ENCODE results near the gene CSRNP2.
A peak's percentile ranks its signal among the peaks of the same experiment; 100 is the strongest.
"Not testable (repeated sequence)": the region's sequence is repeated elsewhere in the genome, so short reads cannot be mapped to it uniquely, and the experiment has no call there.

The CSRNP2 gene

DNA sequence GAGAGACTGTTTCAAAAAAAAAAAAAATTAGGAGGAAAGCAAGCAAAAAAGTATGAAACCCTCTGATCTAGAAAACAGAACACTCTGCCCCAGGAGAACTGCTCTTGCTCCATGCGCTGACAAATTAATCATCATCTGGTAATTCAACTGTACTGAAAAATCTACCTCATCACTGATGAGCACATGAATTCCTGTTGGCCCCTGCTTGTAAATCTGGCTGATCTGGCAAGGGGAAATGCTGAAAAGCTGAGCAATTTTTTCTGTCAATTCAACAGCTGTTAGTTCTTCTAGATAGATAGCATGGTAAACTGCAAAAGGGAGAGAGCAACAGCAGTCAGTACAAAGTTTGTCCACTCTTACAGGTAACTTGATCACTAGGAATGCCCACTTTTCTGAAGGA lies 15.2 kb upstream of the CSRNP2 start:
- no peak for TF ChIP-seq JUND (IDR thresholded peaks at IDR 0.05; ENCODE audit: low read depth)
- in situ Hi-C loops (cut with HindIII; ENCODE audit: low pct_unique_long_range_greater_than_20kb, low sequenced_read_pairs) = no loop called here
- no peak for DNase-seq (ENCODE audit: low read depth in 1 of 2, low spot score in 1 of 2)

- DNase-seq (ENCODE audit: low read depth in 1 of 2, low spot score in 1 of 2) = no peak
- in situ Hi-C loops (cut with HindIII; ENCODE audit: low pct_unique_long_range_greater_than_20kb, low sequenced_read_pairs) = no loop called here
- TF ChIP-seq JUND (IDR thresholded peaks at IDR 0.05; ENCODE audit: low read depth) = no peak
Measured at GRCh38 chr12:51090705-51091229, 7.4 kb upstream of the CSRNP2 start.

GRCh38 chr12:51087818-51088217 lies 4.4 kb upstream of the CSRNP2 start:
- DNase-seq (ENCODE audit: low read depth in 1 of 2, low spot score in 1 of 2) = no peak
- no peak for TF ChIP-seq JUND (IDR thresholded peaks at IDR 0.05; ENCODE audit: low read depth)
- in situ Hi-C loops (cut with HindIII; ENCODE audit: low pct_unique_long_range_greater_than_20kb, low sequenced_read_pairs) = no loop called here

DNA sequence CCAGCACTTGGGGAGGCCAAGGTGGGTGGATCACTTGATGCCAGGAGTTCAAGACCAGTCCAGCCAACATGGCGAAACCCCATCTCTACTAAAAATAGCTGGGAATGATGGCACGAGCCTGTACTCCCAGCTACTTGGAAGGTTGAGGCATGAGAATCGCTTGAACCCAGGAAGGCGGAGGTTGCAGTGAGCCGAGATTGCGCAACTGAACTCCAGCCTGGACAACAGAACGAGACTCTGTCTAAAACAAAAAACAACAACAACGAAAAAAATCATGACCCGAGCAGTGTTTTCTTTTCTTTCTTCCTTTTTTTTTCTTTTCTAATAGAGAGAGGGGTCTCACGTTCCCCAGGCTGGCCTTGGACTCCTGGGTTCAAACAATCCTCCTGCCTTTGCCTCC lies 3.5 kb upstream of the CSRNP2 start:
- no peak for DNase-seq (ENCODE audit: low read depth in 1 of 2, low spot score in 1 of 2)
- in situ Hi-C loops (cut with HindIII; ENCODE audit: low pct_unique_long_range_greater_than_20kb, low sequenced_read_pairs) = no loop called here
- TF ChIP-seq JUND (IDR thresholded peaks at IDR 0.05; ENCODE audit: low read depth) = no peak

- in situ Hi-C loops (cut with HindIII; ENCODE audit: low pct_unique_long_range_greater_than_20kb, low sequenced_read_pairs) = no loop called here
- DNase-seq (ENCODE audit: low read depth in 1 of 2, low spot score in 1 of 2) = peak in 1 of 2 experiments; percentile 62
- TF ChIP-seq JUND (IDR thresholded peaks at IDR 0.05; ENCODE audit: low read depth) = peak; percentile 63; the same call in 1 of the 2 replicates
Measured at GRCh38 chr12:51085757-51086156, 2.4 kb upstream of the CSRNP2 start.

DNA sequence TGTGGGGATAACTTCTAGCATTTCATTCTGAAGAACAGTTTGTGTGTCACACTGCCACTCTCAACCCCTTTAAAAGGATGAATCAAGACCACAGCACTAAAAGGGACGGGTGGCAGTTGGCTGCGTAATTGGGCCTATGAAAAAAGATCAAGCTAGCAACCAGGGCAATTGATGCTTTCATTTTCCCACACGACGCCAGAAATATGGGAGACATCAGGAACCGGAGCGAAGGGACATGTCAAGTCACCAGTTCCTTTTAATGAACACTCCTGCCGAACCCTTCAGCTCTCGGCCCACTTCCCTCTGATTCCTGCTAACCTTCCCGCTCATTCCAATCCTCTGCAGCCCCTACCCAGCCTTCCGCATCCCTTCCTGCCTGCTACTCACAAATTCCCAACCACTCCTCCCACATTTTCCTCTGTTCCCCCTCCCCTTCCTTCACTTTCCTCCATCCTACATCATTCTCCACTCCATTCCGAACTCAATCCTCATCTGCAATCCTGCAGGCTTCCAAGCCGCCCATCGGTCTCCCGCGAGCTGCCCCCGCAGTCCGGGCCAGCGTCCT lies 753 bp downstream of the CSRNP2 start:
- TF ChIP-seq JUND (IDR thresholded peaks at IDR 0.05; ENCODE audit: low read depth) = no peak
- in situ Hi-C loops (cut with HindIII; ENCODE audit: low pct_unique_long_range_greater_than_20kb, low sequenced_read_pairs) = no loop called here
- peak in 1 of 2 experiments; percentile 30 for DNase-seq (ENCODE audit: low read depth in 1 of 2, low spot score in 1 of 2)

- DNase-seq (ENCODE audit: low read depth in 1 of 2, low spot score in 1 of 2) = no peak
- no peak for TF ChIP-seq JUND (IDR thresholded peaks at IDR 0.05; ENCODE audit: low read depth)
- in situ Hi-C loops (cut with HindIII; ENCODE audit: low pct_unique_long_range_greater_than_20kb, low sequenced_read_pairs) = no loop called here
Measured at GRCh38 chr12:51081421-51081820, 2.0 kb downstream of the CSRNP2 start.

- no peak for TF ChIP-seq JUND (IDR thresholded peaks at IDR 0.05; ENCODE audit: low read depth)
- in situ Hi-C loops (cut with HindIII; ENCODE audit: low pct_unique_long_range_greater_than_20kb, low sequenced_read_pairs) = no loop called here
- no peak for DNase-seq (ENCODE audit: low read depth in 1 of 2, low spot score in 1 of 2)
Measured at GRCh38 chr12:51080136-51080535, 3.3 kb downstream of the CSRNP2 start.

GRCh38 chr12:51078866-51079265 lies 4.5 kb downstream of the CSRNP2 start:
- DNase-seq (ENCODE audit: low read depth in 1 of 2, low spot score in 1 of 2); in situ Hi-C loops (cut with HindIII; ENCODE audit: low pct_unique_long_range_greater_than_20kb, low sequenced_read_pairs): not testable (repeated sequence)

- in situ Hi-C loops (cut with HindIII; ENCODE audit: low pct_unique_long_range_greater_than_20kb, low sequenced_read_pairs); DNase-seq (ENCODE audit: low read depth in 1 of 2, low spot score in 1 of 2): not testable (repeated sequence)
Measured at GRCh38 chr12:51078346-51078745, 5.0 kb downstream of the CSRNP2 start.

DNA sequence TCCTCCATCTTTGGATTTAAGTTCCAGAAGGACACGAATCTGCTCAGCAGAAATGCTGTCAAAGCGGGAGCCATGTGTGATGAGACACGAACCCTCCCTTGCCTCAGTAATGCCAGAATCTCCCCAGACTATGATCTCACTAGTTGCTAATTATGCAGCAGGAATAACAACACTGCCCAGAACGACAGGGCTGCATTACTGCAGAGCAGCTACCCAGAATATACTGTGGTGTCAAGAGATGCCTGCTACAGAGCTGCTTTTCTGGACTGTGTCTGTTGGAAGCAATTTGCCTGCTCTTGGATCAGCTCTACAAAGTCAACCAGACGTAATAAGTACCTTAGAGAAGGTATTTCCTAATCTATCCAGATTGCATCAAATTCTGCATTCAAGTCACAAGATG lies 5.5 kb downstream of the CSRNP2 start:
- DNase-seq (ENCODE audit: low read depth in 1 of 2, low spot score in 1 of 2) = no peak
- TF ChIP-seq JUND (IDR thresholded peaks at IDR 0.05; ENCODE audit: low read depth) = no peak
- in situ Hi-C loops (cut with HindIII; ENCODE audit: low pct_unique_long_range_greater_than_20kb, low sequenced_read_pairs) = no loop called here

DNA sequence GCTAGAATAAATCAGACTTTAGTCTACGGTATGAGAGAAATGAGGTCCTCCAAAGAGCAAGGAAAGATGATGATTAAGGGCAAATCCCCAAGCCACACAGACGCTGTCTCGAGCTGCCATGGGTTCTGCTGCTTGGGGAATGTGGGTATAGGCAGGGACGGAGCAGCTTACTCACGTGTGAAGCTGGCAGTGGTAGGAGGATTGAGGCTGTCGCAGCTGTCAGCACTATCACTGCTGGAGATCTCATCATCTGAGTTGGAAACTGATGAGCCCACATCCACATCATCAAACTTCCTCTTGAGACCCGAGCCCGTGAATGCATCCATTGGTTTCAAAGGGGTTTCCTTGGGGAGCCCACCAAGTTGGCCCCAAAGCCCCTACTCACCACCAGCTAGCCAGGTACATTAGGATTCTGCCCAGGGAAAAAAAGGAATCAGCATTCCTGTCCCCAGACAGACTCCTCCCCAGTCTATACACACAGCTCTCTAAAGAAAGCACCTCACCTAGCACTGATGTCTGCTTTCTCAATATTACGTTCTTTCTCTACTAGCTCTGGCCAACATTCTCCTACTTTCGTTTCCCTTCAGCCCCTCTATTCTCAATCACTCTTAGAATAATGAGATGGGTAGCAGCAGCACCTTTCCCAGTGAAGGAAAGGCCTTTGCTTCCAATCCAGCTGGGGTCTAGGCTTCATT lies 7.0 kb downstream of the CSRNP2 start:
- DNase-seq (ENCODE audit: low read depth in 1 of 2, low spot score in 1 of 2) = no peak
- in situ Hi-C loops (cut with HindIII; ENCODE audit: low pct_unique_long_range_greater_than_20kb, low sequenced_read_pairs) = no loop called here
- TF ChIP-seq JUND (IDR thresholded peaks at IDR 0.05; ENCODE audit: low read depth) = no peak

DNA sequence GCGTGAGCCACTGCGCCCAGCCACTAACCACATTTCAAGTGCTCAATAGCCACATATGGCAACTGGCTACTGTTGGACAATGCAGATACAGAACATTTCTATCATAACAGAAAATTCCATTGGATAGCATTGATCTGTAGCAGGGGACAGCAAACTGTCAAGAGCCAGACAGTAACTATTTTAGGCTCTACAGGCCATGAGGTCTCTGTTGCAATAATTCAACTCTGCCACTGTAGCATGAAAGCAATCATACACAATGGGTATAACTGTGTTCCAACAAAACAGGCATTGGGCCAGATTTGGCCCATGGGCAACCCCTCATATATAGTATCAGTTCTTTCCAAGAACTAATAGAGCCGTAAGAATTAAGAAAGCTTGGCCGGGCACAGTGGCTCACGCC lies 8.0 kb downstream of the CSRNP2 start:
- TF ChIP-seq JUND (IDR thresholded peaks at IDR 0.05; ENCODE audit: low read depth) = no peak
- in situ Hi-C loops (cut with HindIII; ENCODE audit: low pct_unique_long_range_greater_than_20kb, low sequenced_read_pairs) = no loop called here
- DNase-seq (ENCODE audit: low read depth in 1 of 2, low spot score in 1 of 2) = no peak

- no peak for DNase-seq (ENCODE audit: low read depth in 1 of 2, low spot score in 1 of 2)
- in situ Hi-C loops (cut with HindIII; ENCODE audit: low pct_unique_long_range_greater_than_20kb, low sequenced_read_pairs) = no loop called here
- TF ChIP-seq JUND (IDR thresholded peaks at IDR 0.05; ENCODE audit: low read depth) = no peak
Measured at GRCh38 chr12:51071663-51072062, 11.7 kb downstream of the CSRNP2 start.
